Spleen (tissue), 11 donors: Measurements from ENCODE around the gene CCKAR. TPM values are rescaled to one million over a fixed set of nuclear protein-coding genes. Genes with fewer than 3 reads are reported as not detected.

Experiments
- DNase-seq: peaks from one replicate; pipeline ENCODE4 v3.0.0-alpha.2; 2020
- H3K27ac ChIP-seq, 8 donors: fragments of 200-600 bp; sonication (generic) in 7 of 8; 1 replicate in 4 of 8; 2 replicates in 4 of 8; pipeline versions ENCODE4 v1.5.0 to v1.8.0; 2016 to 2021; ENCODE audit warnings: inconsistent platforms in 4 of 8, mild to moderate bottlenecking in 4 of 8, moderate library complexity in 1 of 8
- H3K27me3 ChIP-seq, 7 donors: fragments of 200-600 bp; sonication (generic) in 6 of 7; replicated peaks in 1 of 7; 1 replicate in 4 of 7; 2 replicates in 3 of 7; pipeline versions ENCODE4 v1.5.0 to v1.8.0; 2016 to 2021; ENCODE audit warnings: inconsistent platforms in 3 of 7, mild to moderate bottlenecking in 1 of 7
- H3K36me3 ChIP-seq, 6 donors: fragments of 200-600 bp; sonication (generic) in 5 of 6; 1 replicate in 4 of 6; 2 replicates in 2 of 6; pipeline versions ENCODE4 v1.5.0 to v1.8.0; 2016 to 2021; ENCODE audit warnings: inconsistent platforms in 2 of 6
- H3K4me1 ChIP-seq, 6 donors: fragments of 200-600 bp; sonication (generic) in 5 of 6; 1 replicate in 3 of 6; 2 replicates in 3 of 6; pipeline versions ENCODE4 v1.5.0 to v1.8.0; 2016 to 2021; ENCODE audit warnings: inconsistent platforms in 3 of 6
- H3K4me3 ChIP-seq, 8 donors: fragments of 200-600 bp; sonication (generic) in 7 of 8; 1 replicate in 4 of 8; 2 replicates in 4 of 8; pipeline versions ENCODE4 v1.5.0 to v1.8.0; 2016 to 2021; ENCODE audit warnings: inconsistent platforms in 4 of 8, mild to moderate bottlenecking in 4 of 8, moderate library complexity in 2 of 8
- H3K9me3 ChIP-seq, 8 donors: fragments of 200-600 bp; sonication (generic) in 7 of 8; 1 replicate in 4 of 8; 2 replicates in 4 of 8; pipeline versions ENCODE4 v1.5.0 to v1.8.0; 2016 to 2021; ENCODE audit warnings: inconsistent platforms in 4 of 8
- CTCF ChIP-seq, 11 experiments: fragments of 200-600 bp in 7 of 11; fragments of 450-650 bp in 4 of 11; sonication (generic) in 4 of 11; IDR thresholded peaks in 8 of 11; conservative IDR thresholded peaks in 3 of 11; 1 replicate in 7 of 11; 2 replicates in 4 of 11; pipeline versions ENCODE4 v1.4.0 to v1.8.0; 2016 to 2021; ENCODE audit warnings: antibody characterized with exemption in 11 of 11, inconsistent platforms in 4 of 11, mild to moderate bottlenecking in 1 of 11
- POLR2A ChIP-seq, 3 donors: fragments of 450-650 bp; IDR thresholded peaks; one replicate each; pipeline ENCODE4 v1.5.1; 2017; ENCODE audit warnings: antibody characterized with exemption in 3 of 3, mild to moderate bottlenecking in 1 of 3
- POLR2AphosphoS5 ChIP-seq, 3 donors: sonication (generic); formaldehyde crosslinking; IDR thresholded peaks; one replicate each; pipeline ENCODE4 v1.5.1; 2017; ENCODE audit warnings: antibody characterized with exemption in 3 of 3
- WGBS, 5 donors: extraction: QIAGEN DNeasy Blood & Tissue Kit in 3 of 5; methylation state at CpG; one replicate each; pipeline versions ENCODE4 v1.1.5 to v1.1.7; 2013 to 2018; 5-methylcytosine and 5-hydroxymethylcytosine counted together
- intact Hi-C: fragments of 100-400 bp; cut with DNase I; formaldehyde crosslinking; loops from one replicate; pipeline ENCODE4 v1.15.0; 2023; ENCODE audit warnings: low total_unique reads
- polyA plus RNA-seq, 3 donors: library from polyadenylated mRNA; stranded (reverse); fragments of 200-250 nt; gene quantifications; one replicate each; pipeline ENCODE4 v1.2.1, GENCODE V29; 2013
- total RNA-seq, 7 donors: library from RNA; depleted of rRNA in 3 of 7; stranded (reverse); fragments of >200 nt in 3 of 7; fragmentation: NEBNext Ultra II Directional in 4 of 7; extraction: Animal tissue kit (Norgen Biotek cat#: 25700) in 4 of 7; gene quantifications; one replicate each; pipeline versions ENCODE4 v1.1.0 to v1.2.1, GENCODE V29; 2016 to 2021
- donor health status: healthy with polysubstance abuse.
- donor health status: DM: no; HTN: no; CAD: no; lungs with moderate emphysema.
- donor health status: DM: no; HTN: no; CAD: no.
- donor health status: Bipolar disorder and iron deficiency.
- donor health status: healthy.
- donor health status: DM: no; HTN: no; CAD: no.
- donor health status: DM: yes; HTN: yes; CAD: no.

CCKAR gene
- total and polyA plus RNA-seq, 10 donors = not detected

DNA sequence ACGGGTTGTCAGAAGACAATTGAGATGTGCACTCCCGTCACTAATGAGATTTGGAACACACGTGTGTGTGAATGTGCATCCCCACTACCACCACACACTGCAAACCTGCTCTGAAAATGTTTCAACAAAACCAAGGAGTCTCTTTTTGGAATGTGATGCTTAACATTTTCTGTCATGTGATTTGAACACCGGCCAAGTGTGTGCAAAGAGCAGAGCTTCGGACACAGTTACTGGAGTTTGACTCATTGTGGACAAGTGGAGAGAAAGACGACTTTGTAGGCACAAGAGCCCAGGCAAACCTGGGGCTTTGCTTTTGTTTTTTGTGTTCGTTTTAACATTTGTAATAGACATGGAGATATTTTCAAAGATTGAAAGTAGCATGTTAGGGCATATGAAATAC lies 49.2 kb downstream of the CCKAR start:
- 78 to 86% (median 83%) methylated on average over 7 of the region's 7 CpGs for WGBS, 5 donors
- peaks cover 0 to 3% (median 0%) of the 10 kb centered on the region in 6 donors for H3K4me1 ChIP-seq
- H3K4me3 ChIP-seq = no peak overlapping the region
- no peaks in the 10 kb centered on the region for H3K27me3 ChIP-seq
- intact Hi-C loops = no loop called here
- H3K27ac ChIP-seq = no peak overlapping the region
- peaks cover 0 to 30% (median 8%) of the 10 kb centered on the region in 6 donors for H3K36me3 ChIP-seq
- H3K9me3 ChIP-seq = peaks cover 0 to 9% (median 0%) of the 10 kb centered on the region in 8 donors
- TF ChIP-seq POLR2A (IDR thresholded peaks at IDR 0.05) = no peak
- no peak for DNase-seq

DNA sequence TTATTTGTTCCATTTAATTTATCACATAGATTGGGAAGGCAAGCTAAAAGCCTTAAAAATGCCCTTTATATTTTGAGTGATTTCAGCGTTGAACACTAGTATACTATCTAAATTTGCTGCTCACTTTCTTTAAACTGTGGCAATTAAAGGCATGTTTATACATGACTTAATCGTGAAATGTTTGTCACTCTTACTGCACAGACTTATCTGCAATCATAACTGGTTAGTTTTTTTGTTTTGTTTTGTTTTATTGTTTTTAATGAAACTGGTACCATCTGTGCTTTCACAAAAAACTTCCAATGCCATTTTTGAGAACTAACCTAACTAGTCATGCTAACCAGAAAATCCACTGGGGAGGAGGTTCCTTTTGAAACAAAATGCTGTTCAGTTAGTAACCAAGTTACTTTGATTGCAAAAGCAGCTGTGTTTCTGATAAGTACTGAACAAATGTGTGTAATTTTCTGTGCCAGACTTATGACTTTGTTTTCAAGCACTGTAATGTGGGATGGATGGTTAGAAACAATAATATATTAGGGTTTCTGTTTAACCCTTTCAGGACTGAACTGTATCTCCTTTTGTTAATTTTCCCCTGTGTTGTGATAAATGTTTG lies 56.1 kb downstream of the CCKAR start:
- Histone ChIP-seq H3K36me3 (peaks cover 0 to 100% (median 38%) of the 10 kb centered on the region in 6 donors), H3K4me1 (no peaks in the 10 kb centered on the region), H3K27me3 (no peaks in the 10 kb centered on the region), H3K9me3 (no peaks in the 10 kb centered on the region), H3K27ac (no peak overlapping the region), H3K4me3 (no peak overlapping the region)
- TF ChIP-seq POLR2AphosphoS5 (IDR thresholded peaks at IDR 0.05) = no peak
- TF ChIP-seq POLR2A (IDR thresholded peaks at IDR 0.05) = no peak
- TF ChIP-seq CTCF (IDR thresholded peaks at IDR 0.05 in 8 of 11, conservative IDR thresholded peaks at IDR 0.05 in 3 of 11) = no peak
- 86 to 91% (median 90%) methylated on average over 2 of the region's 2 CpGs for WGBS, 5 donors
- intact Hi-C loops = no loop called here
- no peak for DNase-seq

DNA sequence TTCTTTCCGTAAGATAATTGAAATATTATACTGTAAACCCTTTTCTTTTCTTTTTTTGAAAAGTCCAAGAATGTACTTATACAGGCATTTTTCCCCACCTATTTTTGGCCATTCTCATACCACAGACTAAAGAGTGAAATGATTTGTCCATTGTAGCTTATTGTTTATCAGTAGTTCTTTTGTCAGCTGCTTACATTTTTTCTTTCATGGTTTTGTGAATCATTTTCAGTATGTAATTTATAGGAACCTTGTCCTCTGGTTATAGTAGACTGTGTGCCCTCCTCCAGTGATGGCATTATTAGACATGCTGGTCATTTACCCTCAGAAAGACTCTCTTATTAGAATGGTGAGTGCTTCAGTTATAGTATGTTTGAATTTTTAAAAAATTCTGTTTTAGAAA lies 56.7 kb downstream of the CCKAR start:
- intact Hi-C loops = no loop called here
- no peak for DNase-seq
- Histone ChIP-seq H3K27ac (no peak overlapping the region), H3K27me3 (no peaks in the 10 kb centered on the region), H3K4me1 (no peaks in the 10 kb centered on the region), H3K9me3 (no peaks in the 10 kb centered on the region), H3K36me3 (peaks cover 0 to 100% (median 41%) of the 10 kb centered on the region in 6 donors), H3K4me3 (no peak overlapping the region)
- TF ChIP-seq CTCF (IDR thresholded peaks at IDR 0.05 in 8 of 11, conservative IDR thresholded peaks at IDR 0.05 in 3 of 11) (no peak), POLR2A (IDR thresholded peaks at IDR 0.05) (no peak), POLR2AphosphoS5 (IDR thresholded peaks at IDR 0.05) (no peak)
- WGBS, 5 donors = 94 to 99% (median 96%) methylated on average over 1 of the region's 1 CpG

DNA sequence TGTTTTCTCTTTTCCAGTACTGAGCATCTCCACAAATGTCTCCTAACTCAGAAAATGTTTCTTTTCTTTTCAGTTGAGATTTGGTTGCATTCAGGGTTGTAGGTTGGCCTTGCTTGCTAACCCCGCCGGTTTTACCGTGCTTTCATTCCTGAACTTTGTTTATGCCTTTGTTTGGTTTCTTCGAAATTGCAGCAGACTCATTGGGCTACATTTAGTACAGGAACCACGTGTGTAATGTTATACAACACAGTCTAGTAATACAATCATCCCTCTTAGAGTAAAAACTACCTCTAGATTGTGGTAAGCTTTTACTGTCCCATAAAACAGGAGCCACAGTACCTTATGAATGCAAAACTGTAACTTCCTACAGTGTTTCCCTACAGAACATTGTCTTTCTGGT lies 57.9 kb downstream of the CCKAR start:
- no peak overlapping the region for H3K4me3 ChIP-seq
- no peak overlapping the region for H3K27ac ChIP-seq
- H3K4me1 ChIP-seq = no peaks in the 10 kb centered on the region
- WGBS, 5 donors = 89 to 94% (median 91%) methylated on average over 5 of the region's 5 CpGs
- H3K27me3 ChIP-seq = no peaks in the 10 kb centered on the region
- intact Hi-C loops = no loop called here
- no peak for TF ChIP-seq POLR2A (IDR thresholded peaks at IDR 0.05)
- no peak for TF ChIP-seq POLR2AphosphoS5 (IDR thresholded peaks at IDR 0.05)
- no peak for TF ChIP-seq CTCF (IDR thresholded peaks at IDR 0.05 in 8 of 11, conservative IDR thresholded peaks at IDR 0.05 in 3 of 11)
- DNase-seq = no peak
- no peaks in the 10 kb centered on the region for H3K9me3 ChIP-seq
- peaks cover 0 to 100% (median 38%) of the 10 kb centered on the region in 6 donors for H3K36me3 ChIP-seq
